Mesothelial cell of epicardium (in vitro differentiated cells): ENCODE results near the gene VSTM2L. TPM values are rescaled to one million over a fixed set of nuclear protein-coding genes. Genes with fewer than 3 reads are reported as not detected.

ENCODE experiments used
- DNase-seq, 2 experiments: peaks; one replicate each; pipeline ENCODE4 v3.0.0; 2021; ENCODE audit warnings: low spot score in 2 of 2; ENCODE audit not compliant: unreplicated experiment in 2 of 2
- H3K27ac Mint-ChIP-seq: 2 replicates; pipeline ENCODE4 v1.8.0; 2021; ENCODE audit warnings: mixed read lengths
- H3K27me3 Mint-ChIP-seq: 2 replicates; pipeline ENCODE4 v1.8.0; 2021; ENCODE audit warnings: low read depth, mixed read lengths
- H3K36me3 Mint-ChIP-seq: 2 replicates; pipeline ENCODE4 v1.8.0; 2021; ENCODE audit warnings: mixed read lengths
- H3K4me1 Mint-ChIP-seq: 2 replicates; pipeline ENCODE4 v1.8.0; 2021; ENCODE audit warnings: mixed read lengths
- H3K4me3 Mint-ChIP-seq: 2 replicates; pipeline ENCODE4 v1.8.0; 2021; ENCODE audit warnings: mild to moderate bottlenecking, moderate library complexity, mixed read lengths
- H3K9me3 Mint-ChIP-seq: 2 replicates; pipeline ENCODE4 v1.8.0; 2021; ENCODE audit warnings: mixed read lengths
- CTCF ChIP-seq: fragments of 200-600 bp; sonication (generic); IDR thresholded peaks from one replicate; pipeline ENCODE4 v1.5.0; 2021; ENCODE audit warnings: antibody characterized with exemption; ENCODE audit not compliant: unreplicated experiment
- total RNA-seq: library from RNA; stranded (reverse); gene quantifications from 3 replicates; pipeline ENCODE4 v1.2.1, GENCODE V29; 2021

VSTM2L gene
- total RNA-seq, 1 donor from 2014 or later = 31.9 TPM

GRCh38 chr20:37886851-37887297 lies 16.1 kb upstream of the VSTM2L start:
- TF ChIP-seq CTCF = no peak
- H3K4me1 Mint-ChIP-seq = peaks cover 3% of the 10 kb centered on the region
- no peak for DNase-seq
- H3K27ac Mint-ChIP-seq = no peak overlapping the region
- H3K36me3 Mint-ChIP-seq = no peaks in the 10 kb centered on the region
- no peaks in the 10 kb centered on the region for H3K9me3 Mint-ChIP-seq
- no peak overlapping the region for H3K4me3 Mint-ChIP-seq
- peaks cover 5% of the 10 kb centered on the region for H3K27me3 Mint-ChIP-seq

- Mint-ChIP-seq H3K27me3 (peaks cover 5% of the 10 kb centered on the region), H3K4me1 (no peaks in the 10 kb centered on the region), H3K4me3 (no peak overlapping the region), H3K9me3 (no peaks in the 10 kb centered on the region), H3K36me3 (no peaks in the 10 kb centered on the region), H3K27ac (no peak overlapping the region)
- TF ChIP-seq CTCF = no peak
- no peak for DNase-seq
Measured at GRCh38 chr20:37888641-37889040, 14.3 kb upstream of the VSTM2L start.

GRCh38 chr20:37890108-37890507 lies 12.8 kb upstream of the VSTM2L start:
- no peak overlapping the region for H3K4me3 Mint-ChIP-seq
- H3K36me3 Mint-ChIP-seq = no peaks in the 10 kb centered on the region
- no peaks in the 10 kb centered on the region for H3K4me1 Mint-ChIP-seq
- DNase-seq = no peak
- no peak overlapping the region for H3K27ac Mint-ChIP-seq
- no peaks in the 10 kb centered on the region for H3K9me3 Mint-ChIP-seq
- peaks cover 5% of the 10 kb centered on the region for H3K27me3 Mint-ChIP-seq
- TF ChIP-seq CTCF = no peak

- no peak for DNase-seq
- TF ChIP-seq CTCF = no peak
- H3K27me3 Mint-ChIP-seq = peaks cover 5% of the 10 kb centered on the region
- no peak overlapping the region for H3K27ac Mint-ChIP-seq
- no peaks in the 10 kb centered on the region for H3K4me1 Mint-ChIP-seq
- no peak overlapping the region for H3K4me3 Mint-ChIP-seq
- no peaks in the 10 kb centered on the region for H3K9me3 Mint-ChIP-seq
- no peaks in the 10 kb centered on the region for H3K36me3 Mint-ChIP-seq
Measured at GRCh38 chr20:37890643-37891042, 12.3 kb upstream of the VSTM2L start.

- no peaks in the 10 kb centered on the region for H3K4me1 Mint-ChIP-seq
- H3K4me3 Mint-ChIP-seq = no peak overlapping the region
- DNase-seq = no peak
- TF ChIP-seq CTCF = no peak
- peaks cover 5% of the 10 kb centered on the region for H3K27me3 Mint-ChIP-seq
- no peak overlapping the region for H3K27ac Mint-ChIP-seq
- H3K9me3 Mint-ChIP-seq = no peaks in the 10 kb centered on the region
- H3K36me3 Mint-ChIP-seq = no peaks in the 10 kb centered on the region
Measured at GRCh38 chr20:37892001-37892400, 10.9 kb upstream of the VSTM2L start.
